Panc1 (cell line): Measurements from ENCODE around the gene ELK1. TPM values are rescaled to one million over a fixed set of nuclear protein-coding genes. Genes with fewer than 3 reads are reported as not detected.

Experiments
- ATAC-seq: fragments of 200-7000 bp; cut with Tn5 transposase; 2 replicates; pipeline ENCODE4 v1.9.1; 2020; ENCODE audit warnings: mild to moderate bottlenecking, moderate library complexity
- BruUV-seq: library from RNA; stranded (reverse); fragments of 400-500 nt; replicated peaks from 2 replicates; lab custom pipeline; 2021; lab: Mats Ljungman, UMichigan
- CTCF ChIA-PET: fragments of 300-600 bp; sonication (Branson Sonifier 250); formaldehyde crosslinking; loops from one replicate; lab custom pipeline; 2022; ENCODE audit warnings: antibody characterized with exemption; lab: Charles Lee
- POLR2A ChIA-PET: fragments of 300-600 bp; sonication (Branson Sonifier 250); formaldehyde crosslinking; loops from one replicate; lab custom pipeline; 2022; ENCODE audit warnings: antibody characterized with exemption; lab: Charles Lee
- DNase-seq: peaks from one replicate; pipeline ENCODE4 v3.0.0-alpha.2; 2010; ENCODE audit warnings: low read depth, low spot score
- H3K27ac ChIP-seq: 2 replicates; pipeline ENCODE4 v1.5.1; 2011; ENCODE audit warnings: mild to moderate bottlenecking, low read length, inconsistent platforms
- H3K27me3 ChIP-seq: fragments of 200-500 bp; sonication (Bioruptor generic); 2 replicates; pipeline ENCODE4 v1.6.0; 2014; ENCODE audit warnings: low read length, inconsistent platforms; ENCODE audit not compliant: control insufficient read depth, insufficient read depth
- H3K36me3 ChIP-seq: fragments of 200-500 bp; sonication (Bioruptor generic); 2 replicates; pipeline ENCODE4 v1.5.1; 2014; ENCODE audit warnings: inconsistent platforms, mild to moderate bottlenecking, low read length, moderate library complexity; ENCODE audit not compliant: control insufficient read depth, insufficient read depth
- H3K4me1 ChIP-seq: 2 replicates; pipeline ENCODE4 v1.5.1; 2011; ENCODE audit warnings: inconsistent platforms, mild to moderate bottlenecking, low read length, moderate library complexity; ENCODE audit not compliant: control insufficient read depth, insufficient read depth
- H3K4me3 ChIP-seq, 2 experiments: 2 replicates each; pipeline ENCODE4 v1.5.1; 2011 to 2012; ENCODE audit warnings: low read depth in 2 of 2, low read length in 2 of 2, mild to moderate bottlenecking in 2 of 2, inconsistent platforms in 1 of 2, moderate library complexity in 1 of 2
- H3K9me3 ChIP-seq: fragments of 200-500 bp; sonication (Bioruptor generic); 2 replicates; pipeline ENCODE4 v1.5.1; 2014; ENCODE audit warnings: low read depth, mild to moderate bottlenecking, inconsistent platforms, low read length, moderate library complexity; ENCODE audit not compliant: control insufficient read depth, insufficient read depth
- POLR2AphosphoS5 ChIP-seq: IDR thresholded peaks from 2 replicates; pipeline ENCODE4 v1.6.1; 2012; ENCODE audit warnings: mild to moderate bottlenecking, low read depth, low read length, moderate library complexity
- SIN3A ChIP-seq: IDR thresholded peaks from 2 replicates; pipeline ENCODE4 v1.6.1; 2012; ENCODE audit warnings: low read depth, mild to moderate bottlenecking, low read length, moderate library complexity, borderline replicate concordance; ENCODE audit not compliant: insufficient read depth
- TCF7L2 ChIP-seq: IDR thresholded peaks from 2 replicates; pipeline ENCODE4 v1.6.1; 2011; ENCODE audit warnings: mild to moderate bottlenecking, low read depth, low read length, inconsistent platforms
- in situ Hi-C: cut with HindIII; loops from 2 replicates; pipeline ENCODE4 v1.10.0; 2016; ENCODE audit warnings: low sequenced_read_pairs, low pct_unique_long_range_greater_than_20kb
- intact Hi-C: fragments of 100-400 bp; cut with micrococcal nuclease; formaldehyde crosslinking; loops from one replicate; pipeline ENCODE4 v1.10.0; 2022; ENCODE audit not compliant: unreplicated experiment
- total RNA-seq: library from RNA; stranded (reverse); gene quantifications from one replicate; pipeline ENCODE4 v1.2.1, GENCODE V29; 2021; ENCODE audit not compliant: unreplicated experiment
- TF ChIP-seq, protein P1 (sequence below), 2 experiments: IDR thresholded peaks; 2 replicates each; pipeline ENCODE4 v1.6.1; 2011 to 2012; ENCODE audit warnings: low read depth in 2 of 2, control low read depth in 1 of 2, low read length in 1 of 2, mild to moderate bottlenecking in 1 of 2, moderate library complexity in 1 of 2; ENCODE audit not compliant: insufficient read depth in 1 of 2
- TF ChIP-seq, protein P2 (sequence below): fragments of 450-650 bp; IDR thresholded peaks from 2 replicates; pipeline ENCODE4 v1.5.1; 2017; ENCODE audit warnings: mild to moderate bottlenecking

ELK1 gene
- total RNA-seq, 1 experiment from 2014 or later, result 64.6 TPM

DNA sequence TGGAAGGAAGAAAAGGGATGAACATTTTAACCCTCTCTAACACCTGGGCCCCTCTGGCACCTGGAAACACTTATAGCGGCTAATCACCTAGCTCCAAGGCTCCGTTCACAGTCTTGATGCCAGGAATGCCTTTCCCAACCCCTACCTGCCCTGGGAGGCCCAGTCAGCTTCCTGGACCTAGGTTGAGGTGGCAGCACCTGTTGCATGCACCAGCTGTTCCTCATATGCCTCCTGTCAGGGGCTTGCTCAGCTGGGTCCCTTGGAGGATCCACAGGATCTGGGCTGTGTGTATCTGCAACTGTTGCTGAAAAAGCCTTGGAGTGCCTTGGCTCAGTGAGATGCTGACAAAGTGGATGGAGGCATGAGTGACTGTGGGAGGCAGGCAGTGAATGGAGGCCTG, 25.0 kb downstream of the ELK1 start:
- Histone ChIP-seq H3K9me3 (no peaks in the 10 kb centered on the region), H3K36me3 (no peaks in the 10 kb centered on the region), H3K27ac (no peak overlapping the region), H3K4me3 (no peak overlapping the region), H3K27me3 (no peaks in the 10 kb centered on the region; the same call in 1 of the 2 replicates), H3K4me1 (no peaks in the 10 kb centered on the region; the same call in 1 of the 2 replicates)
- POLR2A ChIA-PET, result interaction anchor here (0.6 kb wide), 1 partner anchor 605 kb away, joined by 3 read pairs; no protein-coding TSS in a partner anchor
- ATAC-seq (no peak), DNase-seq (no peak)
- intact Hi-C loops, result no loop called here
- TF ChIP-seq POLR2AphosphoS5 (no peak), SIN3A (no peak), TCF7L2 (no peak)
- TF ChIP-seq, protein P1, sequence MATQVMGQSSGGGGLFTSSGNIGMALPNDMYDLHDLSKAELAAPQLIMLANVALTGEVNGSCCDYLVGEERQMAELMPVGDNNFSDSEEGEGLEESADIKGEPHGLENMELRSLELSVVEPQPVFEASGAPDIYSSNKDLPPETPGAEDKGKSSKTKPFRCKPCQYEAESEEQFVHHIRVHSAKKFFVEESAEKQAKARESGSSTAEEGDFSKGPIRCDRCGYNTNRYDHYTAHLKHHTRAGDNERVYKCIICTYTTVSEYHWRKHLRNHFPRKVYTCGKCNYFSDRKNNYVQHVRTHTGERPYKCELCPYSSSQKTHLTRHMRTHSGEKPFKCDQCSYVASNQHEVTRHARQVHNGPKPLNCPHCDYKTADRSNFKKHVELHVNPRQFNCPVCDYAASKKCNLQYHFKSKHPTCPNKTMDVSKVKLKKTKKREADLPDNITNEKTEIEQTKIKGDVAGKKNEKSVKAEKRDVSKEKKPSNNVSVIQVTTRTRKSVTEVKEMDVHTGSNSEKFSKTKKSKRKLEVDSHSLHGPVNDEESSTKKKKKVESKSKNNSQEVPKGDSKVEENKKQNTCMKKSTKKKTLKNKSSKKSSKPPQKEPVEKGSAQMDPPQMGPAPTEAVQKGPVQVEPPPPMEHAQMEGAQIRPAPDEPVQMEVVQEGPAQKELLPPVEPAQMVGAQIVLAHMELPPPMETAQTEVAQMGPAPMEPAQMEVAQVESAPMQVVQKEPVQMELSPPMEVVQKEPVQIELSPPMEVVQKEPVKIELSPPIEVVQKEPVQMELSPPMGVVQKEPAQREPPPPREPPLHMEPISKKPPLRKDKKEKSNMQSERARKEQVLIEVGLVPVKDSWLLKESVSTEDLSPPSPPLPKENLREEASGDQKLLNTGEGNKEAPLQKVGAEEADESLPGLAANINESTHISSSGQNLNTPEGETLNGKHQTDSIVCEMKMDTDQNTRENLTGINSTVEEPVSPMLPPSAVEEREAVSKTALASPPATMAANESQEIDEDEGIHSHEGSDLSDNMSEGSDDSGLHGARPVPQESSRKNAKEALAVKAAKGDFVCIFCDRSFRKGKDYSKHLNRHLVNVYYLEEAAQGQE (IDR thresholded peaks at IDR 0.05; ENCODE audit: insufficient read depth in 1 of 2, low read depth in 2 of 2, low read length in 1 of 2), result no peak
- TF ChIP-seq, protein P2, sequence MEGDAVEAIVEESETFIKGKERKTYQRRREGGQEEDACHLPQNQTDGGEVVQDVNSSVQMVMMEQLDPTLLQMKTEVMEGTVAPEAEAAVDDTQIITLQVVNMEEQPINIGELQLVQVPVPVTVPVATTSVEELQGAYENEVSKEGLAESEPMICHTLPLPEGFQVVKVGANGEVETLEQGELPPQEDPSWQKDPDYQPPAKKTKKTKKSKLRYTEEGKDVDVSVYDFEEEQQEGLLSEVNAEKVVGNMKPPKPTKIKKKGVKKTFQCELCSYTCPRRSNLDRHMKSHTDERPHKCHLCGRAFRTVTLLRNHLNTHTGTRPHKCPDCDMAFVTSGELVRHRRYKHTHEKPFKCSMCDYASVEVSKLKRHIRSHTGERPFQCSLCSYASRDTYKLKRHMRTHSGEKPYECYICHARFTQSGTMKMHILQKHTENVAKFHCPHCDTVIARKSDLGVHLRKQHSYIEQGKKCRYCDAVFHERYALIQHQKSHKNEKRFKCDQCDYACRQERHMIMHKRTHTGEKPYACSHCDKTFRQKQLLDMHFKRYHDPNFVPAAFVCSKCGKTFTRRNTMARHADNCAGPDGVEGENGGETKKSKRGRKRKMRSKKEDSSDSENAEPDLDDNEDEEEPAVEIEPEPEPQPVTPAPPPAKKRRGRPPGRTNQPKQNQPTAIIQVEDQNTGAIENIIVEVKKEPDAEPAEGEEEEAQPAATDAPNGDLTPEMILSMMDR, result no peak
- BruUV-seq, result no TSS peak
- in situ Hi-C loops, result no loop called here
- CTCF ChIA-PET, result no interaction called here

DNA sequence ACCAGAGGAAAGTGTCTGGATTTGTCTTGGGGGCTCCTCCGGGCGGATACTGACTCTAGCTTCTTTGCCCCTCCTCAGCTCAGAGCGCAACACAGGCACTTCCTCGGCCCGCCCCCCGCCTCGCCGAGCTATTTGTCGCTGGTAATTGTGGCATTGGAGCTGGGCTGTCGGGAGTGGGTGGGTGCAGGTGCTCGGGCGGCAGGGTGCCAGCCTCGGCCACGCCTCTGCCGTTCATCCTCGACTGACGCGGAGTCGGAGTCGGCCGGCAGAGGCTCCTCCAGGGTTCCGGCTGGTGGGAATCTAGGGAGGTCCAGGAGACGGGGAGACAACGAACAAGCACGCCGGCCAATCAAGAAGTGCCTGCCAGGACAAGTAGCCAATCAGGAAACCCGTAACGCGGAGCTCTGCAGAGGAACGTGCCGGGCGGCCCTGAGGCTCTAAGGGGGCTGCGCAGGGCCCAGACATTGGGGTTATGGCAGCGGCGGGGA, 26.8 kb downstream of the ELK1 start:
- Histone ChIP-seq H3K4me1 (no peaks in the 10 kb centered on the region), H3K9me3 (no peaks in the 10 kb centered on the region), H3K27ac (no peak overlapping the region), H3K36me3 (no peaks in the 10 kb centered on the region), H3K4me3 (peak overlapping the region; percentile 41 to 53), H3K27me3 (no peaks in the 10 kb centered on the region; the same call in 1 of the 2 replicates)
- in situ Hi-C loops, result no loop called here
- CTCF ChIA-PET, result no interaction called here
- ATAC-seq (peak; percentile 89), DNase-seq (no peak)
- no TSS peak for BruUV-seq
- no peak for TF ChIP-seq POLR2AphosphoS5
- TF ChIP-seq SIN3A, result no peak
- TF ChIP-seq, protein P1 (IDR thresholded peaks at IDR 0.05; ENCODE audit: insufficient read depth in 1 of 2, low read depth in 2 of 2, low read length in 1 of 2), result no peak
- TF ChIP-seq, protein P2, result no peak
- TF ChIP-seq TCF7L2, result no peak
- intact Hi-C loops, result no loop called here
- POLR2A ChIA-PET, result interaction anchor here (0.6 kb wide), 1 partner anchor 494 kb away, joined by 3 read pairs; no protein-coding TSS in a partner anchor
